ENCODE results near the gene DCTD.

The DCTD gene

GRCh38 chr4:182917182-182918043, at the start of gene DCTD:
Gene DCTD, minus strand, starts transcription at chr4:182917386. Its CDS starts 1,818 bp downstream, at chr4:182915568.
- DNase-seq, result no peak

DNA sequence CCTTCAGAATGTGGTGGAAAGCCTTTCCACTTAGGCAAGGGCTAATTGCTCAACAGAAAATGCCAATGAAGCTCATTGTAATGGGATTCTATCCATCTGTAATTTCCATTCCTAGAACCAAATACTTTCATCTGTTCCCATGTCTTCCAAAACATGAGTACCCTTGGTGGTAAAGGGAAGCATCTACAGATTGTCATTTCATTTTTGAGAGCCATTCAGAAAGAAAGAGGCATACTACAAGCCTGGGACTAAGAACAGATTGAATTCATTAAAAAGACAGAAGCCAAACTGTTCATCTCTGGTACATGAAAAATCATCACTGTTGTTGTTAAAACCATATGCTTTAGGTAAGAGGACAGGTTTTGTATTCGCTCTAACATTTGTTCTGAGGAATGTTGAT, 43.6 kb upstream of the DCTD start:
- DNase-seq, result no peak

DNA sequence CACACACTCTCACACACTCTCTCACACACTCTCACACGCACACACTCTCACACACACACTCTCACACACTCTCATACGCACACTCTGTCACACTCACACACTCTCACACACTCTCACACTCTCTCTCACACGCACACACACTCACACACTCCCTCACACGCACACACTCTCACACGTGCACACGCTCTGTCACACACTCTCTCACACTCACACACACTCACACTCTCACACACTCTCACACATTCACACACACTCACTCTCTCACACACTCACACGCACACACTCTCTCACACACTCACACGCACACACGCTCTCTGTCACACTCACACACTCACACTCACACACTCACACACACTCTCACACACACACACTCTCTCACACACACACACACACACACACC, 43.0 kb upstream of the DCTD start:
- no peak for DNase-seq

DNA sequence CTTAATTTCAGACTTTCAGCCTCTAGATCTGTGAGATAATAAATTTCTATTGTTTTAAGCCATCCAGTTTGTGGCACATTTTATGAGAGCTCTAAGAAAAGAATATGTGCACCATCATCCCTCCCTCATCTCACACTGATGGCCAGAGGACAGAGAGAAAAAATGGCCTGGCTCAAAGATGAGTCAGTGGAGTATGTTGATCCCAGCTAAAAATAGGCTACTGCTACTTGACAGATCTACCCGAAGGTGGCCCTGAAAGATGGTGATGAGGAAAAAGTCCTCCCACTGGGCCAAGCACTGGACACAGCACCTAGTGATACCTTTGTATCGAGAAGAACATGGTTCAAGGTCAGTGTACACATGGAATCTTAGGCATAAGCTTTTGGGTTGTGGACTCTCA, 38.2 kb upstream of the DCTD start:
- DNase-seq, result no peak

DNA sequence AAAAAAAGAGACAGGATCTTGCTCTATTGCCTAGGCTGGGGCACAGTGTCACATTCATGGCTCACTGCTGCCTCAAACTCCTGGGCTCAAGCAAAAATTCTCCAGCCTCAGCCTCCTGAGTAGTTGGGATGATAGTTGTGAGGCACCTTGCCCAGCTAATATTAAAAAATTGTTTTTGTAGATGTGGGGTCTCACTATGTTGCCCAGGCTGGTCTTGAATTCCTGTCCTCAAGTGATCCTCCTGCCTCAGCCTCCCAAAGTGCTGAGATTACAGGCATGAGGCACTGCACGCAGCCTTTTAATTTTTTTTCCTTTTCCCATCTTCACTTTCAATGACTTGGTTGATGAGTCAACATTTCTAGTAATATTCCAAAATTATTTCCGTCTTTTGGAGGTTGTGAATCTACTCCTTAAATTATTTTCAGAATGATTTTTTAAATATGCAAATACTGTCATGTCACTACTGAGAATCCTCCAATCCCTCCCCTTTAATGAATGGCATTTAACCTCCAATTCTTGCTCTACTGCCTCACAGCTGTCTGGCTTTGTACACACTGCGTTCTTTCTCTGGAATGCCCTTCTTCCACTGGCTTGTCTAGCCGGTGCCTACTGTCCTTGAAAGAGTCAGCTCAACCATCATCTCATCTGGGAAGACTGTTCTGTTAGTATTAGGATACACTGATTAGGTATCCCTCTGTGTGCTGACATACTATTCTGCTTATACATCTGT, 27.5 kb upstream of the DCTD start:
- no peak for DNase-seq

DNA sequence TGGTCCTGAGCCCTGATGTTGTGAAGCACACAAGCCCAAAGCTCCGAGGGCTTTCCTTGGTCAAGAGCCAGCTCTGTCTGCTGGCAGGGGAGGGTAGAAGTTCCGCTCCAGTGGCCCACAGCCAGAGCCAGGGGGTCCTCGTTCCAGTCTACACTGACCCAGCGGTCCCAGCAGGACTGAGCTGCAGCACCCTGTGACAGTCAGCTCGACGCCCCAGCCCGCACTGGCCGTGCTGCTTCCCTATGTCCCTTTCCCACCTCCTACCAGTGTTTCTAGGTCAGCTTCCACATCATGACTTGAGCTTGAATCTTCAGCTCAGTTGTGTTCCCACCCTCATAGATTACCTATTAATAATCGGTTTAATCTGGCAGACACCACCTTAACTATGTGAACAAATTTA, 22.5 kb upstream of the DCTD start:
- DNase-seq, result no peak

GRCh38 chr4:182938205-182938645, 21.0 kb upstream of the DCTD start:
- no peak for DNase-seq

GRCh38 chr4:182937268-182938204, 20.4 kb upstream of the DCTD start:
- no peak for DNase-seq

- no peak for DNase-seq
Observed at GRCh38 chr4:182932651-182933050, 15.5 kb upstream of the DCTD start.

- no peak for DNase-seq
Observed at GRCh38 chr4:182931691-182932345, 14.6 kb upstream of the DCTD start.

- DNase-seq, result no peak
Observed at GRCh38 chr4:182930889-182931288, 13.7 kb upstream of the DCTD start.

DNA sequence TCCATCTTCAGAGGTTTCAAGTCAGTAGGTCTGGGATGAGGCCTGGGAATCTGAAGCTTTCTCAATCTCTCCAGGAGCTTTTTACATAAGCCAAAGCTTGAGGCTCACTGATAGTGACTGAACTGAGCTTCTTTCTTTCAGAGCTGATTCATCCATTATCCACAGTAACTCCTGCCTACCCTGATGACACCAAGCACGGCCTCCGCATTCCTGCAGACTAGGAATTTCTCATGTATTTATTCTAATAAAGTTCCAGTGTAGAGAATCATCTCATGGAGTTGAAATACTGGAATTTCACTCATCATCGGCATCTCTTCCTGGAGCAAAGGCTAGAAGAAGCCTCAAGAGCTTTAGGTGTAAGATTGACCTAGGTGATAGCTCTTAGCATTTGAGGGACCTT, 12.1 kb upstream of the DCTD start:
- no peak for DNase-seq

GRCh38 chr4:182928061-182928460, 10.9 kb upstream of the DCTD start:
- no peak for DNase-seq

GRCh38 chr4:182927505-182927904, 10.3 kb upstream of the DCTD start:
- DNase-seq, result no peak

- DNase-seq, result no peak
Observed at GRCh38 chr4:182925855-182926254, 8.7 kb upstream of the DCTD start.

GRCh38 chr4:182925298-182925757, 8.1 kb upstream of the DCTD start:
- DNase-seq, result no peak

- DNase-seq, result no peak
Observed at GRCh38 chr4:182924497-182924896, 7.3 kb upstream of the DCTD start.

- DNase-seq, result no peak
Observed at GRCh38 chr4:182923796-182924340, 6.7 kb upstream of the DCTD start.

GRCh38 chr4:182923366-182923765, 6.2 kb upstream of the DCTD start:
- no peak for DNase-seq

GRCh38 chr4:182922501-182923284, 5.5 kb upstream of the DCTD start:
- DNase-seq, result no peak

GRCh38 chr4:182921608-182922007, 4.4 kb upstream of the DCTD start:
- no peak for DNase-seq

Data from SIG-M5 (cell line).